ENCODE results near the gene BMPR1A. TPM values are rescaled to one million over a fixed set of nuclear protein-coding genes. Genes with fewer than 3 reads are reported as not detected.

The BMPR1A gene
- 20.8 TPM for total RNA-seq (ENCODE audit: unreplicated experiment)
- long read RNA-seq, full-length matches to known transcripts: 2 of 3 reads
- long read RNA-seq, partial matches to known transcripts: 0 of 3 reads
- long read RNA-seq, other reads (novel, unspliced or antisense): 1 of 3 reads

DNA sequence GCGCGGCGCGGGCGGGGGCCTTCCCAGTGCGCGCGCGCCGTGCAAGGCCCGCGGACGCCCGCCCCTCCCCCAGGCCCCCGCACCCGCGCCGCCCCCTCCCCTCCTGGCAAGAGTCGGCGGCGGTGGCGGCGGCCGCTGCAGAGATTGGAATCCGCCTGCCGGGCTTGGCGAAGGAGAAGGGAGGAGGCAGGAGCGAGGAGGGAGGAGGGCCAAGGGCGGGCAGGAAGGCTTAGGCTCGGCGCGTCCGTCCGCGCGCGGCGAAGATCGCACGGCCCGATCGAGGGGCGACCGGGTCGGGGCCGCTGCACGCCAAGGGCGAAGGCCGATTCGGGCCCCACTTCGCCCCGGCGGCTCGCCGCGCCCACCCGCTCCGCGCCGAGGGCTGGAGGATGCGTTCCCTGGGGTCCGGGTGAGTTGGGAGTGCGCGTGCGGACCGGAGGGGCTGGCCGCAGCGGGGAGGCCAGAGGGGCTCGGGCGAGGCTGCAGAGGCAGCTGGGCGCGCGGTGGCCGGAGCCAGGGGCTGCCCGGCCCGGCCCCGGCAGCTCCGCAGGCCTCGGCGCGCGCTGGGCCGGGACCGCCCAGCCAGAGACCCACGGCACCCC, at the start of gene BMPR1A:
TSS of gene BMPR1A (plus strand) at position 109 of the 602 bp plus-strand sequence. CDS start 119,400 bp downstream, outside the sequence.
- Mint-ChIP-seq H3K4me1 (ENCODE audit: unreplicated experiment) (peaks cover 25% of the 10 kb centered on the region), H3K4me3 (ENCODE audit: unreplicated experiment) (peak within 1 kb of the TSS; percentile 95)

DNA sequence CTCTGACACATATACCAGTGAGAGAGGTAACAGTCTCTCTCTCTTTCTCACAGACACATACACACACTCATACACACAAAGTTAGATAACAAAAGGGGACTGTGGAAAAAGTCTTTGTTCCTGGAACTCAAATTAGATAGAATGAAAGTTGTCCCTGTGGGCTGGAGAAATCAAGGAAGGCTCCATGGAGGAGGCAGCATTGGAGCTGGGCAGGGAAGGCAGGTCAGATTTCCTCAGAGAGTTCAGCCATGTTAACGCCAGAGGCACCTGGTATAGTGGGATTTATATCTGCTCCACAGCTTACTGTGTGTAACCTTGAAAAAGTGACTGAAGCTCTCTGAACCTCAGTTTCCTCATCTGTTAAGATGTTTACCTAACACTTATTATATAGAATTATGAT, 49.4 kb upstream of the BMPR1A start:
- TF ChIP-seq, protein P1, sequence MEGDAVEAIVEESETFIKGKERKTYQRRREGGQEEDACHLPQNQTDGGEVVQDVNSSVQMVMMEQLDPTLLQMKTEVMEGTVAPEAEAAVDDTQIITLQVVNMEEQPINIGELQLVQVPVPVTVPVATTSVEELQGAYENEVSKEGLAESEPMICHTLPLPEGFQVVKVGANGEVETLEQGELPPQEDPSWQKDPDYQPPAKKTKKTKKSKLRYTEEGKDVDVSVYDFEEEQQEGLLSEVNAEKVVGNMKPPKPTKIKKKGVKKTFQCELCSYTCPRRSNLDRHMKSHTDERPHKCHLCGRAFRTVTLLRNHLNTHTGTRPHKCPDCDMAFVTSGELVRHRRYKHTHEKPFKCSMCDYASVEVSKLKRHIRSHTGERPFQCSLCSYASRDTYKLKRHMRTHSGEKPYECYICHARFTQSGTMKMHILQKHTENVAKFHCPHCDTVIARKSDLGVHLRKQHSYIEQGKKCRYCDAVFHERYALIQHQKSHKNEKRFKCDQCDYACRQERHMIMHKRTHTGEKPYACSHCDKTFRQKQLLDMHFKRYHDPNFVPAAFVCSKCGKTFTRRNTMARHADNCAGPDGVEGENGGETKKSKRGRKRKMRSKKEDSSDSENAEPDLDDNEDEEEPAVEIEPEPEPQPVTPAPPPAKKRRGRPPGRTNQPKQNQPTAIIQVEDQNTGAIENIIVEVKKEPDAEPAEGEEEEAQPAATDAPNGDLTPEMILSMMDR (IDR thresholded peaks at IDR 0.05; ENCODE audit: unreplicated experiment): no peak
- H3K4me3 Mint-ChIP-seq (ENCODE audit: unreplicated experiment): no peak overlapping the region
- H3K9me3 Mint-ChIP-seq (ENCODE audit: unreplicated experiment): no peaks in the 10 kb centered on the region
- peaks cover 12% of the 10 kb centered on the region for H3K27me3 Mint-ChIP-seq (ENCODE audit: unreplicated experiment)
- no peak overlapping the region for H3K27ac Mint-ChIP-seq (ENCODE audit: unreplicated experiment)
- H3K4me1 Mint-ChIP-seq (ENCODE audit: unreplicated experiment): peaks cover 6% of the 10 kb centered on the region
- DNase-seq (ENCODE audit: low spot score): no peak
- H3K36me3 Mint-ChIP-seq (ENCODE audit: low read depth, unreplicated experiment): no peaks in the 10 kb centered on the region

More for the DNA sequence above, at the start of gene BMPR1A:
- TF ChIP-seq, protein P1 (IDR thresholded peaks at IDR 0.05; ENCODE audit: unreplicated experiment): no peak
- peak within 1 kb of the TSS; percentile 87 for H3K27ac Mint-ChIP-seq (ENCODE audit: unreplicated experiment)
- no peaks in the 10 kb centered on the region for H3K36me3 Mint-ChIP-seq (ENCODE audit: low read depth, unreplicated experiment)
- H3K9me3 Mint-ChIP-seq (ENCODE audit: unreplicated experiment): no peaks in the 10 kb centered on the region
- H3K27me3 Mint-ChIP-seq (ENCODE audit: unreplicated experiment): peaks cover 15% of the 10 kb centered on the region
- no peak for DNase-seq (ENCODE audit: low spot score)

DNA sequence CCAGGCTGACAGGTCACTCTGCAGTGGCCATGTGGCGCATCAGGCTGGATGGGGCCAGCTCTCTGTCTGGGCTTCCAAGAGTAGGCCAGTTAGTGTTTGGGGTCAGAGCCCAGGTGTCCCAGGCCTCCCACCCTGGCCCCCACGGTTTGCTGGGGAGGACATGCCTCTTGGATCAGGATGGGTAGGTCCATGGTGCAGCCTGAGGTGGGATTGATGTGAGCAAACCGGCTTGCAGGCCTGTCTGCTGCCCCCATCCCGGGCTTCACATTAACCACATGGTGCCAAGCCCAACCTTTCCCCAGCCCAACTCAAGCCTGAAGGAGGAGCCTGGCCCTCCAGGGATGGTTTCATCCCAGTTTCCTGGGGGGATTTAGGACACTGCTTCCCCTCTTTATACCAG, 48.9 kb upstream of the BMPR1A start:
- H3K4me1 Mint-ChIP-seq (ENCODE audit: unreplicated experiment): peaks cover 10% of the 10 kb centered on the region
- no peak overlapping the region for H3K4me3 Mint-ChIP-seq (ENCODE audit: unreplicated experiment)
- DNase-seq (ENCODE audit: low spot score): no peak
- H3K27ac Mint-ChIP-seq (ENCODE audit: unreplicated experiment): no peak overlapping the region
- TF ChIP-seq, protein P1 (IDR thresholded peaks at IDR 0.05; ENCODE audit: unreplicated experiment): no peak
- H3K9me3 Mint-ChIP-seq (ENCODE audit: unreplicated experiment): no peaks in the 10 kb centered on the region
- peaks cover 13% of the 10 kb centered on the region for H3K27me3 Mint-ChIP-seq (ENCODE audit: unreplicated experiment)
- no peaks in the 10 kb centered on the region for H3K36me3 Mint-ChIP-seq (ENCODE audit: low read depth, unreplicated experiment)

DNA sequence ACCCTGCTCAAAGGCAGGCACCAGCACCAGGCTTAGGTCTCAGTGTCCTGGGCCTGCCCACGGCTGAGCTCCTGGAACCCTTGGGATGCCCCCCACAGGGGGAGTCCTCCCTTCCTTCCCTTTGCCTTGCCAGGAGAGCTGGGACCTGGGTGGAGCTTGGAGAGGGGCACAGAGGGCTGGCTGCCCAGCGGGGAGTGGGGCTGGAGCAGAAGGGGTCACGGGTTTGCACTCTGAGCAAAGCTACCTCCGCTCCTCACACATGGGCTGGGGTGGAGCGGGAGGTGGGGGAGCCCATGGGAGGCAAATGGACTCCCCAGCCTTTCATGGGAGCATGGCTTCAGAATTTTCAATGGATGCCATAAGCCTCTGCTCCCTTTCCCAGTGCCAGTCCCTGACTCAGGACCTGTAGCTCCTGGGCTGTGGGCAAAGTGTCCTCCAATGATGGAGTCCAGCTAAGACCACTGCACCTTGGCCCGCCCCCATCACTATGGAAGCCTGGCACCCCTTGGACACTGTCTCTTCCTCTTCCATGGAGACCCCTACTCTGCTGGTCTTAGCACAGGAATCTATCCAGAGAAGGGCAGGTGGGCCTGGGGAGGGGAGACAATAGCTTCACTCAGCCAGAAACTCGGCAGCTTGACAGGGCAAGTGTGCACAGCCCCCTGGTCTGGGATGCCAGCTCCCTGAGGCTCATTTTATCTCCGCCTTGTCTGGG, 48.2 kb upstream of the BMPR1A start:
- no peak overlapping the region for H3K27ac Mint-ChIP-seq (ENCODE audit: unreplicated experiment)
- H3K36me3 Mint-ChIP-seq (ENCODE audit: low read depth, unreplicated experiment): no peaks in the 10 kb centered on the region
- peaks cover 14% of the 10 kb centered on the region for H3K27me3 Mint-ChIP-seq (ENCODE audit: unreplicated experiment)
- H3K4me3 Mint-ChIP-seq (ENCODE audit: unreplicated experiment): no peak overlapping the region
- peaks cover 10% of the 10 kb centered on the region for H3K4me1 Mint-ChIP-seq (ENCODE audit: unreplicated experiment)
- TF ChIP-seq, protein P1 (IDR thresholded peaks at IDR 0.05; ENCODE audit: unreplicated experiment): no peak
- no peaks in the 10 kb centered on the region for H3K9me3 Mint-ChIP-seq (ENCODE audit: unreplicated experiment)
- no peak for DNase-seq (ENCODE audit: low spot score)

All from endothelial cell (in vitro differentiated cells).